Left forelimb (tissue), 1 donor: ENCODE measurements around the gene SPOCK3.
A peak's percentile ranks its signal among the peaks of the same experiment; 100 is the strongest.
"Not testable (repeated sequence)": the region's sequence is repeated elsewhere in the genome, so short reads cannot be mapped to it uniquely, and the experiment has no call there.

Experiments used
- DNase-seq: peaks from one replicate; pipeline ENCODE4 v3.0.0-alpha.2; 2018; ENCODE audit warnings: low spot score

Gene SPOCK3

DNA sequence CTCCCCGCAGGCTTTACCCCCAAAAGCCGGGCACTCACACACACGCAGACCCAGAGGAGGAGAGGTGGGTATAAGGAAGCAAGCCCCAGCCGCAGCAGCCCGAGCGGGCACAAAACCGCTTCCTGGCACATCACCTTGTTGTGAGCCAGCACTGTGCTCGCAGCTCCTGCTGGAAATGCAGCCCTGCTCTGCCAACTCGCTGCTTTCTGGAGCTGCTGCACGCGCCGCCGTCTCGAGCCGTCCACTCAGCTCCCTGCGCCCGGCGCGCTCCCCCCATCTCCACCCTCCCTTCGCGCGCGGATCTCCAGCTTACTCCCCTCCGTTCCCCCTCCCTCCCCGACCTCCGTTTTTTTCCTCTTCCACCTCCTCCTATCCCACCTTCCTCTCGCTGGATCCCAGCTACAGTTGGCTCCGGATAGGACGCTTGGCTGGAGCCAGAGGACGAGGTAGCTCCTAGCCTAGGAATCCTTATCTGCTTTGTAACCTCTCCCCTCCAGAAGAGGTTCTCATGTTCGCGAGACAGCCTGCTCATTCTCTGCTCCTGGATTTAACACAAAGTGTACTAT is at the start of gene SPOCK3:
Gene SPOCK3, minus strand, starts transcription at position 179 of the 566 bp plus-strand sequence.
- peak; percentile 72 for DNase-seq

DNA sequence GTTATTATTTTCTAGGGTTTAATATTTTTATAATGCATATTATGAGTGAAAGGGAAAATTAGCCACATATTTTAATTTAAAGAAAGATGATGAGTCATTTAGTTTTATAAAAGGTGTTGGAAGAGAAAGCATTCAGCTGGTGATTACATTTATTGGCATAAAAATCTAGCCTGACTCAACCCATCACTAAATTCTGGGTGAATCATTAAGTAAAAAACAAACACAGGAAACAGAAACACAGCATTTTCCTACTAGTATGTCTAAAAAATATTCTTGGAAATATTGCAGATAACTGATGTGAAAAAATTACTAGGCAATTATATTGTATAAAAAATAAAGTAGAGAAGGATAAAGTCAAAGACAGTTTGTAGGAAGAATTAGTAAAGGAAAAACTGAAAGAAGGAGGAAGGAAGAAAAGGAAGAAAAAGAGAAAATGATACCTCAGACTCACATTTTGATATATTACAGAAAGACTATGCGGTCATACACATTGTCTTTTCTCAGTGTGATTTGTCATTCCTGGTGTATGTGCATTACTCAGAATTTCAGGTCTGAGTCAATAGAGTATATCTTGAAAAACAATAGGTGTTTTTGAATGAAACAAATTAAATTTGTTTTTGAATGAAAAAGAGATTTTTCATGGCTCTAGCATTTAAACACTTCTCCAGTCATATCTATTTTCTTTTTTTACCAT is 48.0 kb upstream of the SPOCK3 start:
- DNase-seq, result no peak

DNA sequence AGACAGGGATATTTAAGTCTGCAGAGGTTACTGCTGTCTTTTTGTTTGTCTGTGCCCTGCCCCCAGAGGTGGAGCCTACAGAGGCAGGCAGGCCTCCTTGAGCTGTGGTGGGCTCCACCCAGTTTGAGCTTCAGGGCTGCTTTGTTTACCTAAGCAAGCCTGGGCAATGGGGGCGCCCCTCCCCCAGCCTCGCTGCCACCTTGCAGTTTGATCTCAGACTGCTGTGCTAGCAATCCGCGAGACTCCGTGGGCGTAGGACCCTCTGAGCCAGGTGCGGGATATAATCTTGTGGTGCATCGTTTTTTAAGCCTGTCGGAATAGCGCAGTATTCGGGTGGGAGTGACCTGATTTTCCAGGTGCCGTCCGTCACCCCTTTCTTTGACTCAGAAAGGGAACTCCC is 47.3 kb upstream of the SPOCK3 start:
- not testable (repeated sequence) for DNase-seq

DNA sequence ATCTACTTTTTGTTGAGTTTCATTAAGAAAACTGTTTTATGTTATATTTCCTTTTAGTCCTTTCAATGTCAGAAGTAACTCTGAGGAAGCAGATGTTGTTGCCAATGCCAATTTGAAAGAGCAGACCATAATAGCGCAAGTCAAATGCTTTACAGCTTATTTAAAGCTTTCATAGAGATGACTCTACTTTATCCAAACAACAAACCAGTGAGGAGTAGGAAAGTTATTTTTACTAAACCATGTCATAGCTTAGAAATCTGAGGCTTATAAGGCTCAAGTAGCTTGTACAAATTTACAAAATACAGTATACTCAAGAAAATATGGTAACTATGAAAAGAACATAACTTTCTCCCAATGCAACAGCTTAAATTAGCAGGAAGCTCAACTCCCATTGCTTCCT is 40.1 kb upstream of the SPOCK3 start:
- DNase-seq, result no peak

DNA sequence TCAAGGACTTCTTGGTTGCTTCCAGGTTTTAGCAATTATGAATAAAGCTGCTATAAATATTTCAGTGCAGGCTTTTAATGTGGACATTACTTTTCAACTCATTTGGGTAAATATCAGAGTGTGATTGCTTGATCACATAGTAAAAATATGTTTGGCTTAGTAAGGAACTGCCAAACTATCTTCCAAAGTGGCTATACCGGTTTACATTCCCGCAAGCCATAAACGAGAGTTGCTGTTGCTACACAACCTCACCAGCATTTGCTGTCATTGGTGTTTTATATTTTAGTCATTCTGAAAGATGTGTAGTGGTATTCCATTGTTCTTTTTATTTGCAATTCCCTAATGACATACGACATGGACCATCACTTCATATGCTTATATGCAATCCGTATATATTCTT is 30.9 kb upstream of the SPOCK3 start:
- DNase-seq, result no peak

DNA sequence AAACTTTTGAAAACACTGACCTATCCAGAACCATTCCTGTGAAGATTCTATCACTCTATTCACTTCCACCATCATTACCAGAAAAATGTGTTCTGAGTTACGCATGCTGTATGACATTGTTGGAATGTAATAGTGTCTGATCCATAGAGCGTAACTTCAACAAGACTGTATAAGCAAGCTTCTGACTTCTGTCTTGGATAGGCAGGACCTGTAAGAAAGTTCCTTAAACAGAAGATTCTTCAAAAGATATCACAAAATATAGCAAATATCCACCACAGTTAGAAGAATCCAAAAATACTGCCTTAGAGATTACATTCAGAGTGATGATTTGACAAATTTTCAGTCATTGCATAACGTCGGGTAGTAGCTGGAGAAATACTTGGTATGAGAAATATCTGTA is 14.0 kb upstream of the SPOCK3 start:
- no peak for DNase-seq

DNA sequence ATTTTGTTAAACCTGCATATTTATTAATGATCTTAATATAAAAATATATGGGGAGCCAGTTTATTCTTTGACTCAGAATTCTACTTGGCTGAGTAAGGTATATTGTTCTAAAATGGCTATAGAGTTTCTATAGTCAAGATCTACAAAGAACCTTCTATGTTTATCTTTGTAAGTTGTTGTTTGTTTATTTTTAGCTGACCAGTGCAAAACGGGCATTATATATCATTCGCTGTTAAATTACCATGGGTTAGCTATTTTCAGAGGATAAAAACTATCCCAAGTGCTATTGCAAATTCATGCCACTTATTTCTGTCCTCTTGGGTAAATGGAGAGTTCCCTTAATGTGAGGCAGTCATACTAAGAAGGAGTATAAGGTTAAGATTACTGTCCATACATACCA is 5.3 kb upstream of the SPOCK3 start:
- DNase-seq, result no peak

DNA sequence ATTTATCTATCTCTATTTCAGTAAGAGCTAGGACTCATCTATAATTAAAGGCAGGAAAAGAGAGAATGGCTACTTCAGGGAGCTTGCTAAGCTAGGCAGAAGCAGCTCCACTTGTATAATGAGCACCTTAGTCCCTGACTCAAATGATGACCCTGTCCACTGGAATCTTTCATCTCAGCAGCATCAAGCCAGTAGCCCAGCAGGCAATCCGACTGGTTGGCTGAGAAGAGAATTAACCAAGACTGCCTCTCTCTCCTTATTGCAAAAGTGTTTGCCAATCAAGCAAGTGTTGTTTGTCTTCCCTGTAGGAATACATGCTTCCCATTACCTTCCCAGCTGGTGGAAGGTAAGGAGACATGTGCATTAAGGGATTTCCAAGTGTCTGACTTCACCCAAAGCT is 3.9 kb upstream of the SPOCK3 start:
- no peak for DNase-seq

DNA sequence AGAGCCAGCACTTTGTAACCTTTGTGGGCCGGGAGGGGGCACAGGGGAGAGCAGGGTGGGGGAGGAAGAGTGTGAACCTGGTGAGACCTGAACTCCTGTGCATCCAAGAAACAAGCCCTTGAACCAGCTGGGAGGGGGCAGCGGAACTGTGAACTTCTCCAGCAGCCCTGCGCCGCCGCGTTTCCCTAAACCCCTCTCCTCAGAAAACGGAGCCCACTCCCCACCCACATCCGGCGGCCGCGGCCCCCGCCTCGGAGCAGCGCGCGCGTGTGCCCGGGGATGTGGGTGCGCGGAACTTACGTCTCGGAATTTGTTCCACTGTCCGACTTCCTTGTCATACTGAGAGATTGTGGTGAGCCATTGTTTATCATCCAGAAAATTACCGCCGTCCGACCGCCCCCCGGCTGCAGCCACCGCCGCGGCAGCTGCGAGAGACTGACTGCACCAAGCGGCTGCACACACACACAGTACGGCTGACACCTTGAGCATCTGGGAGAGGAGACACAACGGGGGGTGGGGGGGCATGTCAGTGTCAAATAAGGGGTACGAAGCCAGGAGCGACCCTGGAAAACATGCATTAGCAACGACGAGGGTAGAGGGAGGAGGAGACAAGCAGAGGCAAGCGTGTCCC is 494 bp downstream of the SPOCK3 start:
- no peak for DNase-seq

DNA sequence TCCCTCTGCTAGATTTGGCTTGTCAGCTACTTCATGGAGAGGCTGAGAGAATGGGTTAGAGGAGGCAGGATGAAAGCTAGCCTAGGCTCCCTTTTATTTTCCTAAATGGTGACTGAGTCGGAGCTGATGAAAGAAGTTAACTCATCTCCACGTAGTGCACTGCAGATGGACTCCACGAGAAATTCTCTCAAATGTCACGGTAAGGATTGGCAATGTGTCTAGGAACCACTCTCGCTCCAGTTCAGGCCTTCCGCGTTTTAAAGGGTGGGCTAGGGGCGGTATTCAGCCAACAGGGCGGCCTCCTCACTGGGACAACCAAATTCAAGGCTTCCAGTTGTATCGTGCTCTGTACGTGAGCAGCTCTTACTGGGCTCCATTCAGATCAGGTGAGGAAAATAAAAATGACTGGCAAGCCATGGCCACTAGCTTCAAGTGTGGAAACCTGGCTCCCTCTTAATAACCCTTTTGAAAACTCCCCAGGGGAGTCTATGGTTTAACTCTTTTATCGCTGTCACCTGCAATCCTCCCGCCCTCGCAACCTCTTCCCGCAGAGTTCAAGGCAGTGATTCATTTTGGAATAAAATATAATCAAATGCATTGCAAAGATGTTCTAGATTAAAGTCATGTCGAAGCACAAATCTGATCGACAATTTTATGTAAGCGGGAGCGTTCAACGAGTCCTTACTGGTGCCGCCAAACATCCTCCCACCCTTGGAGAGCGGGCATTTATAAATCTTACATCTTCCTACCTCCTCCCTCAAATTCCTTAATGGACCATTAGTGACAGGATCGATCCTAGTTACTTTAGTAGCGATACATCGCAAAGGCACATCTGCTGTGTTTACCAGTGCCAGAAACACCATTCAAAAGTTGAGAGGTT is 1.2 kb downstream of the SPOCK3 start:
- DNase-seq, result no peak

DNA sequence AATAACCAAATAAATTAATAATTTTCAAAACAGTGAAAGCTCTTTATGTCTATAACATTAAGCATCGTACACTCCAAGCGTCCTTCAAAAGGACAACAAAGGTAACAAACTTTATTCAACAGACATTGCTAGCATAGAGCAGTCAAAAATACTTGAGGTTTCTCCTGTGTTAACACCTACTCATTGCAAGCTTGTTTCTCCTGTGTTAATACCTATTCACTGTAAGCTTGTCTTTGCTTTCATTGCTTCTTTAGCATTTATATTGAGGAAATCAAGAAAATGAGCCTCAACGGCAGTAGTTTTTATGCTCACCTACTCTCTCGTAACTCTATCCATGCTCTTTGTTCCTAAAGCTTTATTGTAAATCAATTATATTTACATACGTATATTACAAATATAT is 3.5 kb downstream of the SPOCK3 start:
- DNase-seq, result no peak

DNA sequence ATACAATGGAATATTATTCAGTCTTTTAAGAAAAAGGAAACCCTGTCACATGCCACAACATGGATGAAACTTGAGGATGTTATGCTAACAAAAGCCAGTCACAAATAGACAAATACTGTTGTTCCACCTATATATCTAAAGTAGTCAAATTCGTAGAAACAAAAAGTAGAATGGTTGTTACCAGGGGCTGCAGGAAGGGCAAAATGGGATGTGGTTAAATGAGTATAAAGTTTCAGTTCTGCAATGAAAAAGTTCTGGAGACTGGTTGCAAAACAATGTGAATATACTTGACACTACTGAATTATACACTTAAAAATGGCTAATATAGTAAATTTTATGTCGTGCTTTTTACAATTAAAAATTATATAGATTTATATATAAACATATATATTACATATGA is 12.2 kb downstream of the SPOCK3 start:
- no peak for DNase-seq

DNA sequence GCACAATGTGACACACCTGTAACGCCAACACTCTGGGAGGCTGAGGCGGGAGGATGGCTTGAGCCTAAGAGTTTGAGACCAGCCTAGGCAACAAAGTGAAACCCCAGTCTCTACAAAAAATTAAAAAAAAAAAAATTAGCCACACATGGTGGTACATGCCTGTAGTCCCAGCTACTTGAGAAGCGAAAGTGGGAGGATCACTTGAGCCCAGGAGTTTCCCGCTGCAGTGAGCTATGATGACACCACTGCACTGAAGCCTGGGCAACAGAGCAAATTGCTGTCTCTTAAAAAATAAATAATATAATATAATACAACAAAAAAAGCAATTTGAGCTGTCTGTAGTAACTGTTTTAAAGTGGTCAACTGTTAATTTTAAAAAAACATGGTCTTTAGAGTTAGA is 13.2 kb downstream of the SPOCK3 start:
- no peak for DNase-seq

DNA sequence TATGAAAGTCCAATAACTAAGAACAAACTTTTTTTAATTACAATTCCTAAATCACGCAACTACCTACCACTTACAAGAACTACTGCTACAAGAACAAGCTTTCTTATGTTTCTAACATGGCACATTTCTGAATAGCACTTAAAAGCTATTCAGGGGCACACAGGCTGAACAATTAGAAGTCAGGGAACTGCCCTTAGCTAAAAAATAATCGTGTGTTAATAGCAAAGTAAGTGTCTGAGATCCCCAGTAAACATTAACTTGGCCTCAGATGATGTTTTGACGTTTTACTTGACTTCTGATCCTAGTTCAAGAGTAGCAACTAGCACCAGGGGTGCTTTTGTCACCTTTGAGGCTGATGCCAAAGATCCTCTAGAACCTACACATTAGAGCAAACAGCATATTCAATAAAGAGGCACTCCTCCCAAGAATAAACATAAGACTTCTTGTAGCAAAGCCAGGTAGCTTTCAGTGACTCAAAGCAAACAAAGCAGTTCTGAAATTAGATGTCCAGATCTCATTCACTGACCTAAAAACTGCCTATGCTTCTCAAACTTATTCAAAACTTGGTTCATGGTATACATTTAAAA is 16.2 kb downstream of the SPOCK3 start:
- no peak for DNase-seq

DNA sequence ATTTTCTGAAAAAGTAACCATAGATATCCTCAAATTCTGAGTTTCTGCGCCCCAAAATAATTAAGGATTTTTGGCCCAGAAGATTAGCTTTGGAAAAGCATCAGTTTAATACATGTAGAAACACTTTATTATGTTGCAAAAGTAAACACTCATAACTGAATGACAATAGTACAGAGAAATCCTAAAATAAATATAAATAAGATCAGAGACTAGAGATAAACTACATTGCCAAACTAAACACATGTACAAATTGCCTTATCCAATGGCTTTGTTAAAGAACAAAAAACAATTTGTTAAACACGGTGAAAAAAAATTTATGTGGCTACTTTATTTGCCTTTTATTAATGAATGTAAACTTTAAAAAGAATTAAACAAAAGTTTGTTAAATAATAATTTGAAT is 17.5 kb downstream of the SPOCK3 start:
- no peak for DNase-seq

DNA sequence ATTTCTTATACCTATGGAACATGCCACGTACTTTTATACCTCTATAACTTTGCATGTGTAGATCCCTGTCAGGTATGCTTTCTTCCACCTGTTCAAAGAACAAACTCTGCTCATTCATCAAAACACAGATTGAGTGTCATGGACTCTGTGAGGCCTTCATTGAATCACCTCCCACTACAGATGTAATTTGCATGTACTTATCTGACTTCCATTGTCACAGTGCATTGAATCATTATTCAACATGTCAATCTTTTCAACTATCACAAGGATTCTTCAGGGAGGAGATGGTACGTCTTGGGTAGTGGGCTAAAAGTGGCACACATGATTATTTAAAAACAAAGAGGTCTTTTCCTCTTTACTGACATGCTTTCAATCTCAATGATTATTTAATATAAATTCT is 24.1 kb downstream of the SPOCK3 start:
- no peak for DNase-seq

DNA sequence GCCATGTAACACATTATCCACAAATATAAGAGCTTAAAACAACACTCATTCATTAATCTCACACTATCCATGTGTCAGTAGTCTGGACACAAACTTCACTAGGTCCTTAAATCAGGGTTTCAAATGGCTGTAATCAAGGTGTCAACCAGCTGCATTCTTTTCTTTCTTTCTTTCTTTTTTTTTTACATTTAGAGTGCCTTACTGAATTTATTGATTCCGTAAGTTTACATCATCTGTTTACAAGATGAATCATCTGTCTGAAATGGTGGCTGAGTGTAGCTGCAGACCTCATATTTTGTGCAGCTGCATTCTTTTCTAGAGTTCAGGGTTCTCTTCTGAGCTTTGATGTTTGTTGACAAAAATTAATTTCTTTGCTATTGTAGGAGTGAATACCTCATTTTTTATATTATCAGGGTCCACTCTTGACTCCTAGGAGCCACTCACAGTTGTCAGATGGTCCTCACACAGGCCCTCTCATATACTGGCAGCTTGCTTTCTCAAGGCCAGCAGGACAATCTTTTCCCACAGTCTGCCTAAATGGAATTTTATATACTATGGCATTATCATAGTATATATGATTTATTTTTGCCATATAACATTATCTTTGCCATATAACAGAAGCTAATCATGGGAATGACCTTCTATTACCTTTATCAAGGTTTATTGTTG is 37.8 kb downstream of the SPOCK3 start:
- no peak for DNase-seq

DNA sequence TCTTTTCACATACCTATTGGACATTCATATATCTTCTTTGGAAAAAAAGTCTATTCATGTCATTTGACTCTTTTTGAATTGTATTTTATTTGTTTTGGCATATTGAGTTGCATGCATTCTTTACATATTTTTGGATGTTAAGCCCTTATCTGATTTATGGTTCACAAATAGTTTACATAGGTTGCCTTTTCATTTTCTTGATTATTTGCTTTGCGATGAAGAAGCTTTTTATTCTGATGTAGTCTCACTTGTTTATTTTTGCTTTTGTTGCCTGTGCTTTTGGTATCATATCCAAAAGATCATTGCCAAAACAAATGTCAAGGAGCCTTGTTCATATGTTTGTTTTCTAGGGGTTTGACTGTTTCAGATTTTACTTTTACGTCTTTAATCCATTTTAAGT is 43.9 kb downstream of the SPOCK3 start:
- DNase-seq, result no peak

DNA sequence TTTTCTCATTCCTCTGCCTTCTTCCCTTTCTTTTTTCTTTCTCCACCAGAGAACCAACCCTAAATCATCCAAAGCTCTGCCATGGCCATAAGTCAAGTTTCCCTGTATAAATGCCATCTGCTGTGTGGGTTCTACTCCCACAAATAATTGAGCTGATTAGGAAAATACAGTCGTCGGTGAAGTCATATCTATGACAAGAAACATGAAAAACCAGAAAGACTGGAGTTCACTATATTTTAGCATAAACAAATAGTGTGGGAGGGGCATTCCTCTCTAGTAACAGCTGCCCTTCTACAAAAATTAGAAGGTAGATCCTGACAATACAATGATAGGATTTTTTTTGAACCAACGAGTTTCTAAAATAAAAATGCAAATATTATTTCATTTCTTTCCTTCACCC is 48.8 kb downstream of the SPOCK3 start:
- DNase-seq, result no peak

DNA sequence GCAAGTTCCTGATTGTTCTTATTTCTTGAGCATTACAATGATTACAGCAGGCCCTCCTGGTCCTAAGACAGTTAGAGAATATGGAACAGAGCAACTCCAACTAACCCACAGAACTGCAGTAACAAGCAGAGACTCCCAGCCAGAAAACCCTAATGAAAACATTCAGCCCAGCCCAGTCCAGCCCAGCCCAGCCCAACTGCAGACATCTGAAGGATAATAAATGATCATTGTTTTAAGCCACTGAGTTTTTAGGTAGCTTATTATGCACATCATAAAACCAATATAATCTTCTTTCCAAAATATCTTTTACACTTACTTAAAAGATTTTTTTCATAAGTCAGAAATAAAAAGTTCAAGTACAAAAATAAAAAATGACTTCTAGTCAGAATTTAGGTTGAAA is 51.3 kb downstream of the SPOCK3 start:
- DNase-seq, result no peak

DNA sequence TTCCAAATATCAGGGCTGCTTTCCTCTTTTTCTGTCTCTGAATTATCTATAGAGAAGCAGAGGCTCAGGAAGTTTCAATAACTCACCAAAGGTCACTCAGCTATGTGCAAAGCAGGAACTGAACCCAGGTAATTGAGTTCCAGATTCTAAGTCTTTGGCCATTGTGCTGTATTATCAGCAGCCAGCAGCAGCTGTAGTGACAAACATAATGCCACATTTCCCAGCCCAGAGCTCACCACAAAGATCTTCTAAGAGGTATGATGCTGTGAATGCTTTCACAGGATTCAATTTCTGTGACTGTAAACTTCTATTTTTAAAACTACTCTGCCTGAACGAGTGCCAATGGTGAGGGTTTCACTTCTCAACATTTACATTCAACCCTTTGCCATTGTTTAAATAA is 56.4 kb downstream of the SPOCK3 start:
- DNase-seq, result no peak
